K562 (cell line): ENCODE measurements around the gene PHACTR2. TPM values are rescaled to one million over a fixed set of nuclear protein-coding genes. Genes with fewer than 3 reads are reported as not detected.

Source experiments
- KDM2B ChIP-seq: fragments of 250-450 bp; sonication (Bioruptor Pico); IDR thresholded peaks from 2 replicates; pipeline ENCODE4 v1.8.0; 2021; ENCODE audit warnings: mild to moderate bottlenecking, moderate library complexity
- PCBP2 ChIP-seq: fragments of 200-400 bp; formaldehyde crosslinking; IDR thresholded peaks from 2 replicates; pipeline ENCODE4 v1.6.1; 2018; ENCODE audit warnings: low read length, low read depth, mild to moderate bottlenecking, moderate library complexity; ENCODE audit not compliant: poor library complexity, severe bottlenecking
- RB1 ChIP-seq: fragments of 450-650 bp; IDR thresholded peaks from 2 replicates; pipeline ENCODE4 v1.6.1; 2017; ENCODE audit warnings: low read depth, mild to moderate bottlenecking
- SREBF1 ChIP-seq: fragments of 150-350 bp; IDR thresholded peaks from 2 replicates; pipeline ENCODE4 v1.6.1; 2014; ENCODE audit warnings: antibody characterized with exemption, low read depth, low read length, borderline replicate concordance
- TAF7 ChIP-seq: fragments of 450-650 bp; IDR thresholded peaks from 2 replicates; pipeline ENCODE4 v1.6.1; 2016; ENCODE audit warnings: missing genetic modification characterization, missing compliant biosample characterization
- TOE1 ChIP-seq, 2 experiments: fragments of 450-650 bp in 1 of 2; sonication (generic) in 1 of 2; formaldehyde crosslinking in 1 of 2; IDR thresholded peaks; 2 replicates each; pipeline versions ENCODE4 v1.7.1 to v1.8.0; 2016 to 2022; ENCODE audit warnings: borderline replicate concordance in 2 of 2, mild to moderate bottlenecking in 2 of 2, antibody characterized with exemption in 1 of 2, inconsistent platforms in 1 of 2, low read depth in 1 of 2, missing genetic modification reagents in 1 of 2, moderate library complexity in 1 of 2
- ZNF507 ChIP-seq: conservative IDR thresholded peaks from 2 replicates; pipeline ENCODE4 v1.6.1; 2017; ENCODE audit warnings: missing genetic modification characterization, missing compliant biosample characterization
- polyA plus RNA-seq, 8 experiments: library from polyadenylated mRNA; depleted of rRNA in 4 of 8; stranded (reverse) in 5 of 8; unstranded in 3 of 8; fragments of >200 nt; fragmentation: Nextera tagmentation in 2 of 8; fragmentation: Illumina TruSeq in 1 of 8; extraction: Ambion mirVana in 2 of 8; extraction: Trizol in 1 of 8; gene quantifications; 2 replicates each; pipeline versions ENCODE4 v1.2.1 to v1.2.3, GENCODE V29; 2011 to 2014; ENCODE audit warnings: inconsistent platforms in 1 of 8, missing spikeins in 1 of 8
- total RNA-seq, 7 experiments: library from RNA; depleted of rRNA in 6 of 7; stranded (reverse); fragments of >200 nt in 6 of 7; fragmentation: Illumina TruSeq in 2 of 7; extraction: Trizol in 2 of 7; gene quantifications; 2 replicates each; pipeline versions ENCODE4 v1.2.1 to v1.2.3, GENCODE V29; 2011 to 2021; ENCODE audit warnings: low replicate concordance in 1 of 7
- TF ChIP-seq, protein P1 (sequence below), 2 experiments: IDR thresholded peaks in 1 of 2; conservative IDR thresholded peaks in 1 of 2; 2 replicates each; pipeline ENCODE4 v1.6.1; 2016; ENCODE audit warnings: low read depth in 2 of 2, mild to moderate bottlenecking in 1 of 2, missing compliant biosample characterization in 1 of 2, missing genetic modification characterization in 1 of 2, moderate library complexity in 1 of 2
- TF ChIP-seq, protein P2 (sequence below): conservative IDR thresholded peaks from 2 replicates; pipeline ENCODE4 v1.6.1; 2011; ENCODE audit warnings: low read depth, mild to moderate bottlenecking, low read length; ENCODE audit not compliant: control insufficient read depth
- TF ChIP-seq, protein P3 (sequence below), 2 experiments: fragments of 450-650 bp in 1 of 2; sonication (generic) in 1 of 2; formaldehyde crosslinking in 1 of 2; IDR thresholded peaks; 2 replicates each; pipeline versions ENCODE4 v1.7.1 to v1.9.0; 2016 to 2022; ENCODE audit warnings: inconsistent platforms in 1 of 2, mild to moderate bottlenecking in 1 of 2, missing genetic modification reagents in 1 of 2

The PHACTR2 gene
- total and polyA plus RNA-seq, 9 of the 15 experiments (the other 6 are each of a cell fraction or from before 2014, with no cell fraction given), result 5.3 to 52.5 (median 22.9) TPM

DNA sequence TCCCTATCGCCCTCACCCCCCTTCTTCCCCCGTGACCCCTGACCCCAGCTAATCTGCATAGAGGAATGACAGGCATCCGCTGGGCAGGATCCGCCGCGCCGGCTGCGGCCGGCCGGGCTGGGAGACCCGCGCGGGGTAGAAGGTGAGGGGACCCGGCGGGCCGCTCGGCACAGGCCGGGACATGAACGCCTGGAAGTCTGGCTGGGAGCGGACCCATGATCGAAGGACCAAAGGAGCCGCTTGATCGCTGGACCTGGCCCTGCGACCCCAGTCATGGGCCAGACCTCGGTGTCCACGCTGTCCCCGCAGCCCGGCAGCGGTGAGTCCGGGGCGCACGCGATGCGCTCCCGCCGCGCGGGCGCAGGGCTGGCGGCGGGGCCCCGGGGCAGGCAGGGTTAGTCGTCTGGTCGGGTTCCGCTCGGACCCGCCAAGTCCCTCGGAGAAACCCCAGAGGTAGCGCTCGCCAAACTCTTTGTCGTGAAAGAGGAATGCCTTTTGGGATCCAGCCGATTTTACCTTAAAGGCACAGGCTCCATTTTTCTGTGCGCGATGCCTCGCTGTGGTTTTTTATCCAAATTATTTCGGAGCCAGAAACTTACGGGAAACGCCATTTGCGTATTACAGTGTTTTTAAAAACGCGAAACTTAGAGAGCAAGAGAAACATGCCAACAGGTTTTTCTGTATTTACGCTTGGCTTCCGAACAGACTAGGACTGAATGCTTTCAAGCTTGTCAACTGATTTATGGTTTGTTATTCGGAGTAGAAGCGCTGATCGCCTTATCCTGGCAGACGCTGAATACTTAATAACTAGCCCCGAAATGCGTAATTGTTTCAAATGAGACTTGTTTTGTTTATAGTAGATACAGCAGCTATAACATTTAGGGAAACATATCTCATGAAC is at the start of gene PHACTR2 (continued):
- TF ChIP-seq, protein P1, sequence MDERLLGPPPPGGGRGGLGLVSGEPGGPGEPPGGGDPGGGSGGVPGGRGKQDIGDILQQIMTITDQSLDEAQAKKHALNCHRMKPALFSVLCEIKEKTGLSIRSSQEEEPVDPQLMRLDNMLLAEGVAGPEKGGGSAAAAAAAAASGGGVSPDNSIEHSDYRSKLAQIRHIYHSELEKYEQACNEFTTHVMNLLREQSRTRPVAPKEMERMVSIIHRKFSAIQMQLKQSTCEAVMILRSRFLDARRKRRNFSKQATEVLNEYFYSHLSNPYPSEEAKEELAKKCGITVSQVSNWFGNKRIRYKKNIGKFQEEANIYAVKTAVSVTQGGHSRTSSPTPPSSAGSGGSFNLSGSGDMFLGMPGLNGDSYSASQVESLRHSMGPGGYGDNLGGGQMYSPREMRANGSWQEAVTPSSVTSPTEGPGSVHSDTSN (CRISPR knock-in tag; IDR thresholded peaks at IDR 0.05; ENCODE audit: low read depth), result no peak
- TF ChIP-seq, protein P1 (tag; conservative IDR thresholded peaks at IDR 0.05; ENCODE audit: low read depth), result peak; percentile 88
- TF ChIP-seq, protein P2, sequence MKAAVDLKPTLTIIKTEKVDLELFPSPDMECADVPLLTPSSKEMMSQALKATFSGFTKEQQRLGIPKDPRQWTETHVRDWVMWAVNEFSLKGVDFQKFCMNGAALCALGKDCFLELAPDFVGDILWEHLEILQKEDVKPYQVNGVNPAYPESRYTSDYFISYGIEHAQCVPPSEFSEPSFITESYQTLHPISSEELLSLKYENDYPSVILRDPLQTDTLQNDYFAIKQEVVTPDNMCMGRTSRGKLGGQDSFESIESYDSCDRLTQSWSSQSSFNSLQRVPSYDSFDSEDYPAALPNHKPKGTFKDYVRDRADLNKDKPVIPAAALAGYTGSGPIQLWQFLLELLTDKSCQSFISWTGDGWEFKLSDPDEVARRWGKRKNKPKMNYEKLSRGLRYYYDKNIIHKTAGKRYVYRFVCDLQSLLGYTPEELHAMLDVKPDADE, result 0 out of 2 replicates have a peak, but pooled peaks have one; percentile 33
- TF ChIP-seq TAF7 (tag) (no peak), SREBF1 (no peak), PCBP2 (no peak), KDM2B (CRISPR knock-in tag) (peak; percentile 45; the same call in 1 of the 2 replicates), ZNF507 (tag) (no peak), TOE1 (IDR thresholded peaks at IDR 0.05; ENCODE audit: borderline replicate concordance) (no peak), TOE1 (CRISPR knock-in tag; IDR thresholded peaks at IDR 0.05; ENCODE audit: borderline replicate concordance, low read depth) (no peak), RB1 (peak; percentile 74)
- TF ChIP-seq, protein P3, sequence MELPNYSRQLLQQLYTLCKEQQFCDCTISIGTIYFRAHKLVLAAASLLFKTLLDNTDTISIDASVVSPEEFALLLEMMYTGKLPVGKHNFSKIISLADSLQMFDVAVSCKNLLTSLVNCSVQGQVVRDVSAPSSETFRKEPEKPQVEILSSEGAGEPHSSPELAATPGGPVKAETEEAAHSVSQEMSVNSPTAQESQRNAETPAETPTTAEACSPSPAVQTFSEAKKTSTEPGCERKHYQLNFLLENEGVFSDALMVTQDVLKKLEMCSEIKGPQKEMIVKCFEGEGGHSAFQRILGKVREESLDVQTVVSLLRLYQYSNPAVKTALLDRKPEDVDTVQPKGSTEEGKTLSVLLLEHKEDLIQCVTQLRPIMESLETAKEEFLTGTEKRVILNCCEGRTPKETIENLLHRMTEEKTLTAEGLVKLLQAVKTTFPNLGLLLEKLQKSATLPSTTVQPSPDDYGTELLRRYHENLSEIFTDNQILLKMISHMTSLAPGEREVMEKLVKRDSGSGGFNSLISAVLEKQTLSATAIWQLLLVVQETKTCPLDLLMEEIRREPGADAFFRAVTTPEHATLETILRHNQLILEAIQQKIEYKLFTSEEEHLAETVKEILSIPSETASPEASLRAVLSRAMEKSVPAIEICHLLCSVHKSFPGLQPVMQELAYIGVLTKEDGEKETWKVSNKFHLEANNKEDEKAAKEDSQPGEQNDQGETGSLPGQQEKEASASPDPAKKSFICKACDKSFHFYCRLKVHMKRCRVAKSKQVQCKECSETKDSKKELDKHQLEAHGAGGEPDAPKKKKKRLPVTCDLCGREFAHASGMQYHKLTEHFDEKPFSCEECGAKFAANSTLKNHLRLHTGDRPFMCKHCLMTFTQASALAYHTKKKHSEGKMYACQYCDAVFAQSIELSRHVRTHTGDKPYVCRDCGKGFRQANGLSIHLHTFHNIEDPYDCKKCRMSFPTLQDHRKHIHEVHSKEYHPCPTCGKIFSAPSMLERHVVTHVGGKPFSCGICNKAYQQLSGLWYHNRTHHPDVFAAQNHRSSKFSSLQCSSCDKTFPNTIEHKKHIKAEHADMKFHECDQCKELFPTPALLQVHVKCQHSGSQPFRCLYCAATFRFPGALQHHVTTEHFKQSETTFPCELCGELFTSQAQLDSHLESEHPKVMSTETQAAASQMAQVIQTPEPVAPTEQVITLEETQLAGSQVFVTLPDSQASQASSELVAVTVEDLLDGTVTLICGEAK (IDR thresholded peaks at IDR 0.05), result no peak
- TF ChIP-seq, protein P3 (CRISPR knock-in tag; IDR thresholded peaks at IDR 0.05), result no peak
